Activated CD8-positive, alpha-beta T cell treated with anti-CD3 and anti-CD28 coated beads for 36 hours (primary cell): Measurements from ENCODE around the gene RPS4Y1. TPM values are rescaled to one million over a fixed set of nuclear protein-coding genes. Genes with fewer than 3 reads are reported as not detected.

ENCODE experiments used
- ATAC-seq: fragments of 200-7000 bp; cut with Tn5 transposase; one replicate; pipeline ENCODE4 v1.10.0; 2021; ENCODE audit warnings: mild to moderate bottlenecking, moderate library complexity
- CTCF ChIA-PET: fragments of 350-600 bp; sonication (Branson Sonifier 250); formaldehyde crosslinking; loops from one replicate; lab custom pipeline; 2021; ENCODE audit warnings: antibody characterized with exemption; lab: Charles Lee
- POLR2A ChIA-PET: fragments of 350-600 bp; sonication (Branson Sonifier 250); formaldehyde crosslinking; loops from one replicate; lab custom pipeline; 2021; ENCODE audit warnings: antibody characterized with exemption; lab: Charles Lee
- DNase-seq: peaks from one replicate; pipeline ENCODE4 v3.0.0-alpha.2; 2020
- H3K27ac Mint-ChIP-seq: one replicate; pipeline ENCODE4 v1.8.0; 2021; ENCODE audit warnings: mild to moderate bottlenecking, mixed read lengths
- H3K27me3 Mint-ChIP-seq: one replicate; pipeline ENCODE4 v1.8.0; 2021; ENCODE audit warnings: mixed read lengths
- H3K36me3 Mint-ChIP-seq: one replicate; pipeline ENCODE4 v1.8.0; 2021; ENCODE audit warnings: low read depth, mixed read lengths
- H3K4me1 Mint-ChIP-seq: one replicate; pipeline ENCODE4 v1.8.0; 2021; ENCODE audit warnings: low read depth, mixed read lengths
- H3K4me3 Mint-ChIP-seq: one replicate; pipeline ENCODE4 v1.8.0; 2021; ENCODE audit warnings: mild to moderate bottlenecking, moderate library complexity, mixed read lengths
- H3K9me3 Mint-ChIP-seq: one replicate; pipeline ENCODE4 v1.8.0; 2021; ENCODE audit warnings: mixed read lengths
- CTCF ChIP-seq: fragments of 200-600 bp; IDR thresholded peaks from one replicate; pipeline ENCODE4 v1.8.0; 2022; ENCODE audit warnings: antibody characterized with exemption, mild to moderate bottlenecking
- intact Hi-C: fragments of 100-400 bp; cut with micrococcal nuclease; formaldehyde crosslinking; loops from one replicate; pipeline ENCODE4 v1.10.0; 2022
- total RNA-seq, 2 experiments: library from RNA; stranded (reverse); gene quantifications; one replicate each; pipeline ENCODE4 v1.2.3, GENCODE V29; 2021

The RPS4Y1 gene
- total RNA-seq, 2 experiments from 2014 or later, result 406 to 411 TPM

DNA sequence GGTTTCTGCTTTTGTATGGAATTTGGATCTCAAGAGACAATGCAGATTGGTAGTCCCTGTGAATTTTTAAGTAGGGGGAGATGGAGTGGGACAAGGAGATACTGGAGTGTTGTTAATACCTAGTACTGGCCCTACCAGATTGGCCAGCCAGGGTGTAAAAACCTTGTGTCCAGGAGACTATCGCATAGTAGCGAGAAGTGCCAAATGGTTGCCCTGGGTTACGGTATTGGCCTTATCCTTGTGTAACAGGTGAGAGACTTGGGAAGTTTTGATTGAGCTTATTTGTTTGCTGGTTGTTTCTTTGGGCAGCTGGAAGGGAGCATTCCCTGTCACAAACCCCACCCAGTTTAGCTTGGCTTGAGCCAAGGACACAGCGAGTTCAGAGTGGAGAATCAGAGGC is 5.4 kb downstream of the RPS4Y1 start:
- Mint-ChIP-seq H3K4me3 (peak overlapping the region; percentile 35), H3K36me3 (peaks cover 91% of the 10 kb centered on the region), H3K9me3 (no peaks in the 10 kb centered on the region), H3K27ac (peak overlapping the region; percentile 68), H3K4me1 (peaks cover 88% of the 10 kb centered on the region), H3K27me3 (no peaks in the 10 kb centered on the region)
- DNase-seq (no peak), ATAC-seq (no peak)
- intact Hi-C loops, result no loop called here
- POLR2A ChIA-PET, result interaction anchor here (0.6 kb wide), 1 partner anchor 46 kb away, joined by 3 read pairs; no protein-coding TSS in a partner anchor
- CTCF ChIA-PET, result no interaction called here
- no peak for TF ChIP-seq CTCF

- Mint-ChIP-seq H3K4me3 (peak overlapping the region; percentile 35), H3K4me1 (peaks cover 95% of the 10 kb centered on the region), H3K9me3 (no peaks in the 10 kb centered on the region), H3K27me3 (no peaks in the 10 kb centered on the region), H3K27ac (peak overlapping the region; percentile 81), H3K36me3 (peaks cover 88% of the 10 kb centered on the region)
- DNase-seq, result no peak
- ChIA-PET POLR2A (interaction anchor here (1.4 kb wide), 1 partner anchor 16 kb away, joined by 4 read pairs; no protein-coding TSS in a partner anchor), CTCF (no interaction called here)
- ATAC-seq, result peak; percentile 45
- intact Hi-C loops, result no loop called here
- no peak for TF ChIP-seq CTCF
These were observed 7.0 kb downstream of the RPS4Y1 start for GRCh38 chrY:2848384-2848783.

DNA sequence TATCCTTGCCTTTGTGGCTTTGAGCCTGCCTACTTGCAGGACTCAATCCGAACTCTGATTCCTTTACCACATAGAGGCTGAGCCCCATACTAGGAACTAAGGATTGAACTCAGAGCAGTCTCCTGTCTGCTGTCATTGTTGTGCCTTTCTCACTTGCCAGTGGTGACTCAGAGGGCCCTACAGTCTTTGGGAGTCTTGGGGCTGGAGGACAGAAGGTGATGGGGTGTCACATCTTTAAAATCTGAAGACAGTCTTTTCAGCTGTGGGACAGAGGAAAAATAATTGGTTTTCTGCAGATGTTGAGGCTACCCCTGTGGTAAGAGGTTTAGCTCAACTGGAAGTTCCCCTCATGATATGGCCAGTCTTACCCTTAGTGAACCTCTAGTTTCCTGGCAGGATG is 8.0 kb downstream of the RPS4Y1 start:
- no peak overlapping the region for H3K4me3 Mint-ChIP-seq
- intact Hi-C loops, result no loop called here
- ChIA-PET POLR2A (interaction anchor here (1.4 kb wide), 1 partner anchor 15 kb away, joined by 4 read pairs; no protein-coding TSS in a partner anchor), CTCF (interaction anchor here (1.0 kb wide), 1 partner anchor 10 kb away, joined by 3 read pairs; no protein-coding TSS in a partner anchor)
- peak; percentile 55 for ATAC-seq
- peaks cover 91% of the 10 kb centered on the region for H3K4me1 Mint-ChIP-seq
- TF ChIP-seq CTCF, result no peak
- no peak for DNase-seq
- H3K27me3 Mint-ChIP-seq, result no peaks in the 10 kb centered on the region
- peaks cover 86% of the 10 kb centered on the region for H3K36me3 Mint-ChIP-seq
- peak overlapping the region; percentile 69 for H3K27ac Mint-ChIP-seq
- no peaks in the 10 kb centered on the region for H3K9me3 Mint-ChIP-seq

DNA sequence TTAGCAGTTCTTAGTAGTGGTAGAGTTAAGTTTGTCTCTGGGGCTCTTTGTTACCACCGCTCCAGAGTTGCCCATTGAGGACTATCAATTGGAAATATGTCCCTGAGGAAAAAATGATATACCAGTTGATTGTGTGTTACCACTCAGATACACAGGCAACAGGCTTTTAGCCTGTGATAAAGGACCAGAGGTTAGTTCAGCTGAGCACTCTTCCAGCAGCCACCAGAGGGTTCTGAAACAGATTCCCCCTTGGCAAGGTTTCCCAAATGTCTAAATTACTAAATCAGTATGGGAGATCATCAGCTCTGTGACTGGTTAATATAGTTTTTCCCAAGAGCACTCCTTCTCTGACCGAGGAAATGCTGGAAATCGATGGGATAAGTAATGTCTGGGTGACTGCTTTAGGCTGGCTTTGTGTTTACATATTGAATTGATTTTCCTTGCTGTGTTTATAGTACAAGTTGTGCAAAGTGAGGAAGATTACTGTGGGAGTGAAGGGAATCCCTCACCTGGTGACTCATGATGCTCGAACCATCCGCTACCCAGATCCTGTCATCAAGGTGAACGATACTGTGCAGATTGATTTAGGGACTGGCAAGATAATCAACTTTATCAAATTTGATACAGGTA is 12.9 kb downstream of the RPS4Y1 start:
- ChIA-PET POLR2A (interaction anchor here (3.0 kb wide), 1 partner anchor 10 kb away, joined by 15 read pairs; no protein-coding TSS in a partner anchor), CTCF (no interaction called here)
- intact Hi-C loops, result no loop called here
- H3K9me3 Mint-ChIP-seq, result no peaks in the 10 kb centered on the region
- no peak overlapping the region for H3K27ac Mint-ChIP-seq
- no peaks in the 10 kb centered on the region for H3K27me3 Mint-ChIP-seq
- DNase-seq, result no peak
- no peak for ATAC-seq
- no peak overlapping the region for H3K4me3 Mint-ChIP-seq
- H3K36me3 Mint-ChIP-seq, result peaks cover 87% of the 10 kb centered on the region
- peaks cover 85% of the 10 kb centered on the region for H3K4me1 Mint-ChIP-seq
- no peak for TF ChIP-seq CTCF

DNA sequence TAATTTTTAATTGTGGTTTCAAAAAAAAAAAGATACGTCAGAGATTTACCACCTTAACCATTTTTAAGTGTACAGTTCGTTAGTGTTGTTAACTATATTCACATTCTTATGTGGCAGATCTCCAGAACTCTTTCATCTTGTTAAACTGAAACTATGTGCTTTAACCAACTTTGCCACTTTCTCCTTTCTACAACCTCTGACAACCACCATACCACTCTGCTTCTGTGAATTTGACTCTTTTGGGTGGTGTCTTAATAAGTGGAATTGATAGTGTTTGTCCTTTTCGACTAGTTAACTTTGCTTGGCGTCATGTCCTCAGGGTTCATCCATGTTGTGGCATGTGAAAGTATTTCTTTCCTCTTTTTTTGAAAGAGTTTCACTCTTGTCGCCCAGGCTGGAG is 15.7 kb downstream of the RPS4Y1 start:
- Mint-ChIP-seq H3K4me3 (peak overlapping the region; percentile 19), H3K9me3 (no peaks in the 10 kb centered on the region), H3K4me1 (peaks cover 77% of the 10 kb centered on the region), H3K27ac (peak overlapping the region; percentile 82), H3K27me3 (no peaks in the 10 kb centered on the region), H3K36me3 (peaks cover 83% of the 10 kb centered on the region)
- intact Hi-C loops, result no loop called here
- ATAC-seq (peak; percentile 75), DNase-seq (no peak)
- CTCF ChIA-PET, result no interaction called here
- POLR2A ChIA-PET, result interaction anchor here (0.5 kb wide), 1 partner anchor 155 kb away, joined by 3 read pairs; no protein-coding TSS in a partner anchor
- no peak for TF ChIP-seq CTCF
